NCI-H82 (cell line): ENCODE data around the gene TSPAN16.
A peak's percentile ranks its signal among the peaks of the same experiment; 100 is the strongest.
"Not testable (repeated sequence)": the region's sequence is repeated elsewhere in the genome, so short reads cannot be mapped to it uniquely, and the experiment has no call there.

Experiments used
- DNase-seq: peaks from one replicate; lab custom pipeline; 2025; lab: John Stamatoyannopoulos, UW

TSPAN16 gene

DNA sequence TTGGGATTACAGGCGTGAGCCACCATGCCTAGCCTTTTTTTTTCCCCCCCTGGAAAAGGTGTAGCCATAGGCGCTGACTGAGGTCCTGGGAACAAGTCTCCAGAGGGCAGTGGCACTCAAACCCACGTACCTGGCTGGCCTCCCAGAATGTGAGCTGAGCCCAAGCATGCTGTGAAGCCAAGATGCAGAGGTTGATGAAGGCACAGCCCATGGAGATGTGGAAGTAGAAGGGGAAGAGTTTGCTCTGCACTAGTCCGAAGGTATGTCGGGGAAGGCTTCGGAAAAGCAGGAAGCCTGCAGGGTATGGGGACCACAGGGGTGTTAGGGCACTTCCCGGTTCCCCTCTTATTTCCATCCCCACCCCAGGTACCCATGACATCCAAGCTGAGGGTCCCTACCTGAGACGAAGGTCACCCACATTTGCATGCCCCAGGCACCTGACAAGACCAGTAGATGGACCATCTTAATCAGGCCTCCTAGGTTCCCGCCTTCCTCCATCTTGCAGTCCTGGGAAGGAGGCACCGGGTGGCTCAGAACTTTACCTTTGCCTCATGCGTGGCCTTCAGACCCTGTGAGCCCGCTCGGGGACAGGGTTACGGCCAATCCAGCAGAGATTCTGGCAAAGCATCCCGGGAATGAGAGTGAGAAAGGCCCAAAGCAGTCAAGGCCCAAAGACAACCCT, 49.3 kb downstream of the TSPAN16 start:
- peak; percentile 16 for DNase-seq

DNA sequence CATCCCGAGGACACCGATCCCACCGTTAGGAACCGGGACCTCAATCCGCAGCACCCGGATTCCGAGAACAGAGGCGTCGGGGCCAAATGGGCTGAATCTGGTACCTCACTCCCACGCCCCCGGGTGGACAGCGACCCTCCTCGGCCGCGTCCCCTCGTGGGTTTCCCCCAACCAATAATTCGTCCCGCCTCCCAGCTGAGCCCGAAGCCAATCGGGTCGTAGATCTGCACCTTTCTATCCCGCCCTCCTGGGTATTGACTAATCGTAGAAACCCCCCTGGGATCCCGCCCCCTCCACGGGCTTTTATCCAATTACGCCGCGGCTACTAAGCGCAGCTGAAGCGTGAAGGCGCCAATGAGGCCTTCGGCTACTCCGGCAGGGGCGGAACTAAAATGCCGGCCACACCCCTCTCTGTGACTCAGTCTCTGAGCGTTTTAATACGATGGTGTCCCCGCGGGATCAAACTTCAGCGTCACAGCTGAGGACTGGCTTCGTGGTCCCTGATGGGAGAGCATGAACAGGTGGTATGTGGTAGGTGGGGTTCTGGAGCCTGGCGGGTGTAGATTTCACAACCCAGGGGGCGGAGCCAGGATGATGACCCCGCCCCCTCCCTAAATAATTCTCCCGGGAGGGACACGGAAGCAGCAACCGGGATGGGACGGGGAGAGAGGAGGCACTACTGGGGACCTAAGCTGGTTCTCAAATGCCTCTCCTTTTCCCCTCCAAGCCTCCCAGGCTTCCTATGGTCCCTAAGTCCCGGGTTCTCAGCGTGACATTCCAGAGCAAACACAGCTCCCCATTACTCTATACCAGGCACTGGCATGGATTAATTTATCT, 50.4 kb downstream of the TSPAN16 start, which contains the start of the genes CCDC159 and TMEM205:
CCDC159 (plus strand) TSS at position 416 of the 837 bp plus-strand sequence; CDS start at position 504, 88 bp downstream.
TMEM205 (minus strand) TSS at position 165 of the 837 bp plus-strand sequence. CDS start 649 bp downstream, outside the sequence.
- DNase-seq, result peak; percentile 99

DNA sequence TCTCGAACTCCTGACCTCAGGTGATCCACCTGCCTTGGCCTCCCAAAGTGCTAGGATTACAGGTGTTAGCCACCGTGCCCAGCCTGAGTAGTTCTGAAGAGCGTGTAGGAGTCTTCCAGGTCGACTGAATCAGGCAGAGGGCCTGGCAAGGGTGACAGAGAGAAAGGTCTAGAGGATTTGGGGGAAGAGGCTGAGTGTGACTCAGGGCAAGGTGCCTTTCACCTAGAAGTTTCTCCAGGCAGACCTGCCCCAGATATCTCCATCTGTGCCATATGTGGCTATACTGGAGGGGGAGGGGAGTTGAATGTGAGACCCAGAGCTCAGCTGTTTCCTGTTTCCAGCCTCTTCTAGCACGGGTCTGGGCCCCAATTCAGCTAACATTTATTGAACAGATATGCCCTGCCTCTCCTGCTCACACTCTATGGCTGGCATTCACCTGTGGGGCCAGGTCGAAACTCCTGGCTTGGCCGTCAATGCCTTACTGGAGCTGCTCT, 51.6 kb downstream of the TSPAN16 start:
- peak; percentile 58 for DNase-seq

DNA sequence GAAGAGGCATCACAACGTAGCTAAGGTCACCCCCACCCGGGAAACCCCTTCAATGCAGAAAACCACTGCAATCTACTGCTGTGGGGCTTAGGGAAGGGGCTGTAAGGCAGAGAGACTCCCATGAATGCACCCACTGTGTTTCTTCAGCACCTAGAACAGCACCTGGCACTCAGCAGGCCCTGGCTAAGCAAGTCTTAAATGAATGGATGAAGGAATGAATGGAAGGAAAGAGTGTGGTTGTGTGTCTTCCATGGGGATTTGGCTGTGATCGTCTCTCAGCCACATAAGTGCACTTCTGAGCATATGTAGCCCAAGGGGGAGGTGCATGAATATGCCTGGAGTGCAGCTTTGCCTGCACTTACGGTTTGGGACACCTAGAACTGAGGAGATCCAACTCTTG, 53.2 kb downstream of the TSPAN16 start:
- no peak for DNase-seq

DNA sequence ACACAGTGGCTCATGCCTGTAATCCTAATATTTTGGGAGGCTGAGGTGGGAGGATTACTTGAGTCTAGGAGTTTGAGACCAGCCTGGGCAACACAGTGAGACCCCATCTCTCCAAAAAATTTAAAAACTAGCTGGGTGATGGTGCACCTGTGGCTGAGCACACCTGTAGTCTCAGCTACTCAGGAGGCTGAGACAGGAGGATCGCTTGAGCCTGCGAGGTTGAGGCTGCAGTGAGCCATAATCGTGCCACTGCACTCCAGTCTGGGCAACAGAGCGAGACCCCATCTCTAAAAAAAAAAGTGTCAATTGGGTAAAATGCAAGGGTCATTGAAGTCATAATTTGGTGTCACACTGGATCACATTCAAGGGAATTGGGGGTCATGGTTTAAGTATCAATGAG, 58.1 kb downstream of the TSPAN16 start:
- not testable (repeated sequence) for DNase-seq

DNA sequence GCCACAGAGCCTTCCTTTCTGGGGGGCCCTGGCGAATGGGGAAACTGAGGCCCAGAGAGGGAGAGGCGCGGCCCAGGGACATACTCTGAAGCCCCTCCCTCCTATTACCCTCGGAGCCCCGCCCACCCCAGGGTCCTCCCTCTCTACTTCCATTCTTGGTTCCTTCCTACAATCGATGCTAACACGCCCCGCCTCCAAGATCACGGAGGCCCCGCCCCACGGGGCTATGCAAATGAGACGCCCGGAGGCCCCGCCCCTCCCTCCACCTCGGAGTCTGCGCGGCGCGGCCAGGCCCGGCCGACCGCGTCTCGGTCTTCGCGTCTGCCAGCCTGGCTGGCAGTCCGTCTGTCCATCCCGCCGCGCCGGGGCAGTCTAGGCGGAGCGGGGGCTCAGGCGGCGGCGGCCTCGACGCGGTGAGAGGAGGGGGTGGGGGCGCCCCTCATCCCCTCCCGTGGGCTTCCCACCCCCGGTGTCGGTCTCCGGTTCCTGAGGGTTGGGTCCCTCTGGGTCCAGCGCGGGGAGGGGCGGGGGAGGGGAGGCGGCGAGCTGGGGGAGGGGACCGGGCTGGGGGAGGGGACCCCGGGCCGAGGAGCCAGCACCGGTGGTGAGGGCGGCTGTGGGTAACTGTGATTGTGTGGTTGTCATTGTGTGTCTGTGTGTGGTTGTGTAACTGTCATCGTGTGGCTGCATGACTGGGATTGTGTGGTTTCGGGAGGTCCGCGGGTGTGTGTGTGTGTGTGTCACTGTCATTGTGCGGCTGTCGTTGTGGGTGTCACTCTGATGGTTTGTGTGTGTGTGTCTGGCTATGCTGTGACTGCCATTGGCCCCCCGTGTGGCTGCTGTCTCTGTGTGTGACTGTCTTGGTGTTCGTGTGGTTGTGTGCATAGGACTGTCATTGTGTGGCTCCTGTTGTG, 59.5 kb downstream of the TSPAN16 start, which contains the start of gene PLPPR2:
PLPPR2 (plus strand) TSS at position 273 of the 914 bp plus-strand sequence. CDS start 2,242 bp downstream, outside the sequence.
- peak; percentile 94 for DNase-seq

DNA sequence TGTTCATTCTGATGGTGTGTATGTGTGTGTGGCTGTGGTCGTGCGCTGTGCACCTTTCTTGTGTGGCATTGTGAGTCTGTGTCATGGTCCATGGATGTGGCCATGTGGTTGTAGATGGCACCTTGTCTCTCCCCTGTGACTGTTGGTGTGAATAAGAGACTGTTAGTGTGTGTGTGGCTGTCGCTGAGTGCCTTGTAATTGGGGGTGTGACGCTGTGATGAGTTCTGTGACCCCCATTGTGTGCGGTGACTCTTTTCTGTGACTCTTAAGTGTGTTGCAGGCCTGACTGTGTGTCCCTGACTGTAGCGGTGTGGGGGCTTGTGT, 60.1 kb downstream of the TSPAN16 start:
- DNase-seq, result no peak

DNA sequence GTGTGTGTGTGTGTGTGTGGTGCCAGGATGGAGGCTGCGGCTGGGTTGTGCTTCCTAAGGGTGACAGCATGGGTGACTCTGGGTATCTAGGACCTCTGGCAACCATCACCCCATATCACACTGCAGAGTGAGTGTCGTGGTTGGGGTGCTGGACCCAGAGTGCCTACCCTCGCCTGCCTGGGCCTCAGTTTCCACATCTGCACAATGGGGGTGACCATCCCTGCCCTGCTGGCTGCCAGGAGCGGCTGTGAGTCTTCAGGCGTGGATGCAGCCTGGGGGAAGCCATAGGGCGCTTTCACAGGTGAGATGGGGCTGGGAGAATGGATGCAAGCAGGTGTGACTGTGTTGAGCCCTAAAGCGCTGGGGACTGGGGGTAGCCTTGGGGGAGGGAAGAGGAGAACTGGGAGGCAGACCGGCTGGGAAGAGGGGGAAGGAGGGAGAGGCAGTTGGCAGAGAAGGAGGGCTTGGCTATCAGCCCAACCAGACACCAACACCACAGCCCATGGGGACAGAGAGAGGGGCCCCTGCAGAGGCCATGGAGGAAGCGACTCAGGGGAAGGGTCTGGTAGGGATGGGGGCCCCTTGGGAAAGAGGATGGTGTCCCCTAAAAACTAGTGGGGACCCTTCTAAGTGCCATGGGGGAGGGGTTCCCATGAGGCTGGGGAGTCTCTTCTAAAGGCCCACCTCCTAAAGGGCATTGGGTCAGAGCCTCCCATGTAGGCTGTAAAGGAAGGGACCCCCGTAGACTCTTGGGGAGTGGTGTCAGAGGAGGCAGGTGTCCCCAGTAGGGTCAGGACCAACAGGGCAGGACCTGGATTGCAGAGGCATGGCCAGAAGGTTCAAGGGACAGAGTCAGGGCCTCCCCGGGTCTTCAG, 61.0 kb downstream of the TSPAN16 start:
- no peak for DNase-seq

DNA sequence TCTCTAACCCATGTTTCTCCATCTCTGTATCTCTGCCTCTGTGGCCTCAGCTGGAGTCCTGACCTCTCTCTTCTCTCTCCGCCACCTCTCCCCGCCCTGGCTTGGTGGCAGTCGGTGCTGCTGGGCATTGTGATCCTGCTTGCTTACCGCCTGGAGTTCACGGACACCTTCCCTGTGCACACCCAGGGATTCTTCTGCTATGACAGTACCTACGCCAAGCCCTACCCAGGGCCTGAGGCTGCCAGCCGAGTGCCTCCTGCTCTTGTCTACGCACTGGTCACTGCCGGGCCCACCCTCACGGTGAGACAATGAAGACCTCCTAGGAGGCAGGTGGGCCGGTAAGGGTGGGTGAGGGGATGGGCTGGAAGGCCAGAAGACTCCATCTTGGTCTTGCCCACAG, 63.5 kb downstream of the TSPAN16 start:
- DNase-seq, result no peak

DNA sequence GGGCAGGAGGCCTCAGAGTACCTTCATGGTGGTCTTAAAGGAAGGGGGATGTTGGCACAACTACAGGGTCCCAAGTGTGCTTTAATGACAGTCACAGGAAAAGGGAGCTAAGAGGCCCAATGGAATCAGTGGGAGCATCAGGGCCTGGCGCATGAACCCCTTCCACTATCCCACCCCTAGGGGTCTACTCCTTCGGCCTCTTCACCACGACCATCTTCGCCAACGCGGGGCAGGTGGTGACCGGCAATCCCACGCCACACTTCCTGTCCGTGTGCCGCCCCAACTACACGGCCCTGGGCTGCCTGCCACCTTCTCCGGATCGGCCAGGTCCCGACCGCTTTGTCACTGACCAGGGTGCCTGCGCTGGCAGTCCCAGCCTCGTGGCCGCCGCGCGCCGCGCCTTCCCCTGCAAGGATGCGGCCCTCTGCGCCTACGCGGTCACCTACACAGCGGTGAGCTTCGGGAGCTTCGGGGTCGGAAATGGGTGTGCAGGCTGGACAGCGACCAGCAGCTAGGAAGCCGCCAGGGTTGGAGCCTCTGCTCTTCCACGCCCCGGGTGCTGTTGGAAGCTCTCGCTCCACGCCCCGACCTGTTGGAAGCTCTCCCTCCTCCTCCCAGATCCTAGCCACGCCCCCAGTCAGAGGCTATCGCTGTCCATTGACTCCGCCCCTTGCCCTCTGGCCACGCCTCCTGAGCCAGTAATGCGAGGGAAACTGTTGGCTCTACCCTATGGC, 65.2 kb downstream of the TSPAN16 start:
- DNase-seq, result peak; percentile 64

DNA sequence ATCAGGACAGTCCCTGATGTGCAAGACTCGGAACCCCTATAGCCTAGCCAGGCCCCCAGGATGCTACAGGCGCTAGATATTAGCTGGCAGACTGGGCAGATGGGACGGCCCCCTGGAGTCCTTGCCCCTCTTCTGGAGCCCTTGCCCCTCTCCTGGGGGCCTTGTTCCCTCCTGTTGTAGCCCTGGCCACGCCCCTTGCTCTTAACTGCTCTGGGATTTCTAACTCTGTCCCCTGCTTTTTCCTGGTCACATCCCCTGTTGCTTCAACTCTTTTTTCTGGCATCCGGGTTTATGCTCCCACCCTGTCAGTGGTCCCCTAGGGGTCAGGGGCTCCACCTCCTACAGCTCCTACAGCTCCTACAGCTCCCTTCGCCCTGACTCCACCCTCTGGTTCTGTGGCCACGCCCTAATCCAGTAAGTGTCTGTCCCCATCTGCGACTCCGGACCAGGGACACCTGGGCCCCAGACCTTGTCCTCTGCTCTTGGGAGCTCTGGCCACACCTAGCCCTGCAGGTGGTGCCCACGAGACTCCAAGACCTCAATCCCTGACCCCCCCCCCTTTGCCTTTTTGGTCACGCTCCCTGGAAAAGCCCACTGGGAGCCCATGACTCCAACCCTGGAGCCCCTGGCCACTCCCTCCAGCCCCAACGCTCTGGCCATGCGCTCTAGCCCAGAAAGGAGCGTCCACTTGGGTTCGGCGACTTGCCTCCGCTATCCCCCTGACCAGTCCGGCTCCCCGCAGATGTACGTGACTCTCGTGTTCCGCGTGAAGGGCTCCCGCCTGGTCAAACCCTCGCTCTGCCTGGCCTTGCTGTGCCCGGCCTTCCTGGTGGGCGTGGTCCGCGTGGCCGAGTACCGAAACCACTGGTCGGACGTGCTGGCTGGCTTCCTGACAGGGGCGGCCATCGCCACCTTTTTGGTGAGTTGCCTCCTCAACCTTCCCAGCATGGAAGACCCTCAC, 66.1 kb downstream of the TSPAN16 start:
- peak; percentile 63 for DNase-seq

DNA sequence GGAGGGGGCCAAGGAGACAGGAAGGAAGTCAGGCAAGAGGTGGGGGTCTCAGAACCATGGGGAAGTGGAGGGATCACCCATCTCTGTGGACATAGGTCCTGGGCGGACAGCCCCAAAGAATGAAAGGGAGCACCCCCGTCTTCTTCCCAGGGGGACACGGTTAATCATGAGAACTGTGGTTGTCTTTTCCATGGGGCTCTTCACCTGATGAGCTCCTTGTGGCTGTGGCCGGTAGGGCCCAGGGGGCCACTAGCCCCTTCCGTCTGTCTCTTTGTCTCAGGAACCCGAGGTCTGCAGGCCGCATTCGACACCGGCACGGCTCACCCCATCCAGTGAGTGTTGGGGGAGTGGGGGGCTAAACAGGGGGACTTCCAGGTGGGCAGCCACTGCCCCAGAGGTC, 67.9 kb downstream of the TSPAN16 start:
- no peak for DNase-seq

DNA sequence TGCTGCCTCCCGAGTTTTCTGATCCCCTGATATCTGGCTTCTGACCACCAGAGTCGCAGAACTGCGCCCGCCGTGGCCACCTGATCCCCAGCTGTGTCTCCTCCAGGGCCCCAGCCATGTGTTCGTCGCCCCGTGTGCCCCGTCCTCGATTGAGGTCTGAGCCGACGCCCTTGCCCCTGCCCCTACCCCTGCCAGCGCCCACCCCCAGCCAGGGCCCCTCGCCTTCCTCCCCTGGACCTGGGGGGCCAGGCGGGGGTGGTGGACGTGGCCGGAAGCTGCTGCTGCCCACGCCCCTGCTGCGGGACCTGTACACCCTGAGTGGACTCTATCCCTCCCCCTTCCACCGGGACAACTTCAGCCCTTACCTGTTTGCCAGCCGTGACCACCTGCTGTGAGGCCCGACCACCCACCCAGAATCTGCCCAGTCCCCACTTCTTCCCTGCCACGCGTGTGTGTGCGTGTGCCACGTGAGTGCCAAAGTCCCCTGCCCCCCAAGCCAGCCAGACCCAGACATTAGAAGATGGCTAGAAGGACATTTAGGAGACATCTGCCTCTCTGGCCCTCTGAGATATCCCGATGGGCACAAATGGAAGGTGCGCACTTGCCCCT, 68.4 kb downstream of the TSPAN16 start:
- no peak for DNase-seq

DNA sequence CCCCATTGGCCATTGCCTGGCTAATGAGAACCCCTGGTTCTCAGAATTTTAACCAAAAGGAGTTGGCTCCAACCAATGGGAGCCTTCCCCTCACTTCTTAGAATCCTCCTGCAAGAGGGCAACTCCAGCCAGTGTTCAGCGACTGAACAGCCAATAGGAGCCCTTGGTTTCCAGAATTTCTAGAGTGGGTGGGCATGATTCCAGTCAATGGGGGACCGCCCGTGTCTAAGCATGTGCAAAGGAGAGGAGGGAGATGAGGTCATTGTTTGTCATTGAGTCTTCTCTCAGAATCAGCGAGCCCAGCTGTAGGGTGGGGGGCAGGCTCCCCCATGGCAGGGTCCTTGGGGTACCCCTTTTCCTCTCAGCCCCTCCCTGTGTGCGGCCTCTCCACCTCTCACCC, 69.0 kb downstream of the TSPAN16 start:
- no peak for DNase-seq
